NCI-H146 (cell line): ENCODE results near the gene NANOS3.
A peak's percentile ranks its signal among the peaks of the same experiment; 100 is the strongest.

Source experiments
- DNase-seq: peaks from one replicate; lab custom pipeline; 2025; lab: John Stamatoyannopoulos, UW

NANOS3 gene

DNA sequence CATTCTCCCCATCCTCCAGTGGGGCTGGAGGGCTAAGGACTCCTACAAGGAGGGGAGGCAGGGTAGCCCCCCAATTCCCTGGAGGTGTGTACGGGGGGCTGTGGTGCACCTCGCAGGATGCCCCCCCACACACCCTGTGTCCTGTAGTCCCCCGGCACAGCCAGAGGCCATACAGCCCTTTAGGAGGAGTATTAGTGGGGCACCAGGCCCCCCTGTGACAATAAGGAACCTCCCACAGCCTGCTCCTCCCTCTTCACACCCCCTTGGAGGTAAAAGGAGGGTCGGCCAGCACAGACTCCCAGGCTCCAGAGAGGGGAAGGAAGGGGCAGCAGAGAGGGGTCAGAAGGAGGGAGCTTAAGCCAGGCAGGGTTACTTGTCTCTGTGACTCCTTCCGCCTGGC, at the start of gene NANOS3:
Gene NANOS3 (plus strand): TSS at position 301 of the 400 bp plus-strand sequence. CDS start 115 bp downstream, outside the sequence.
- DNase-seq = no peak

DNA sequence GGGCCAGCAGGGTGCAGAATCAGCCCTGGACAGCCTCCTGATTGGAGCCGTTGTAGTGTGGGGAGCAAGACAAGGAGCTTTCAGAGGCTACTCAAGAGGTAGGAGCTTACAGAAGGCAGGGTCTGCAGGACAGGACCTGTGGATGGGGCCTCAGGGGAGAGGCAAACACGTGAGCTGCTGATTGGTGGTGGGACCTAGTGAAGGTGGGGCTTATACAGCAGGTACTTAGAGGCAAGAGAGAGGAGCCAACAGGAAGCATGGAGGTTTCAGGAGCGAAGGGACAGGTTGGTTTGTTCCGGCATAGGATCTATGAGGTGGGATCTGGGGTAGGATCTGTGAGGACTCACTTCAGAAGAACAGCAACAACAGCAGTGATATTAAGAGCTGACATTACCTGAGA, 49.3 kb upstream of the NANOS3 start:
- no peak for DNase-seq

DNA sequence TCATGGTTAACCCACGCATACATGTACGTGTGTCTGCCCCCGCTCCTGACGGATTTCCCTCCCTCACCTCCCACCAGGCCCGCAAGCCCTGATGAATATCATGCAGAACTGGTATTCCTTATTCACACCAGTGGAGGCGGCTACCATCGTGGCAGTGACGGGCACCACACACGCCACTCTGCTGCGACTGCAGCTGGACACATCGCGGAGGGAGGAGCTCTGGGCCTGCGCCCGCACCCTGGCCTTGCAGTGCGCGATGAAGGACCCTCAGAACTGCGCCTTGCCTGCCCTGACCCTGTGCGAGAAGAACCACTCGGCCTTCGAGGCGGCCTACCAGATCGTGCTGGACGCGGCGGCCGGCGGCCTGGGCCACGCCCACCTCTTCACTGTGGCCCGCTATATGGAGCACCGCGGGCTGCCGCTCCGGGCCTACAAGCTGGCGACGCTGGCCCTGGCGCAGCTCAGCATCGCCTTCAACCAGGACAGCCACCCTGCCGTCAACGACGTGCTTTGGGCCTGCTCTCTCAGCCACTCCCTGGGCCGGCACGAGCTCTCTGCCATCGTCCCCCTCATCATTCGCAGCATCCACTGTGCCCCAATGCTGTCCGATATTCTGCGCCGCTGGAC, 46.7 kb upstream of the NANOS3 start:
- DNase-seq = no peak

DNA sequence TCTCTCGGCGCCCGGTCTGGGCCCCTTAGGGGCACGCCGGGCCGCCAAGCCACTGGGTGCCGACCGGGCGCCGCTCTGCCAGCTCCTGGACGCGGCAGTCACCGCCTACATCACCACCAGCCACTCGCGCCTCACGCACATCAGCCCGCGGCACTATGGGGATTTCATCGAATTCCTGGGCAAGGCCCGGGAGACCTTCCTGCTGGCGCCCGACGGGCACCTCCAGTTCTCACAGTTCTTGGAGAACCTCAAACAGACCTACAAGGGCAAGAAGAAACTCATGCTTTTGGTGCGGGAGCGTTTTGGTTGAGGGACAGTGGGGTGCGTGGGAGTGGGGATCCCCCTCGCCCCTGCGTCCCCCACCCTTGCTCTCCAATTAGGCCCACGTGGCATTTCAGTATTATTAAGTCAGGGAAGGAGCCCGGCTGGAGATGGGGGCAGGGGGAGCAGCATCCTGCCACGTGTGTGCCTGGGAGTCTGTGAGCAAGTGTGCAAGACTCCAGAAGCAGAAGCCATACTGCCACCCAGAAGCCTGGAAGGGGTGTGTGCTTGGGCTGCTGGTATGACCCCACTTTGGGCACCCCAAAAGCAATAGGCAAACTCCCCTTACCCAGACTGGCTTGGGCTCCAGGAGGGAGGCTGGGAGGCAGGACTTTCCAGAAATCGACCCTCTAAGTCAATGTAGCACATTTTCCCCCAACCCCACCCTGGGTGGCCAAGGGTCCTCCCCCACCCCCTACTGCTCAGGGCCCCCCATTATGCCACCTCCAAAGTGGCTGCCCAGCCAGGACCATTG, 46.0 kb upstream of the NANOS3 start:
- no peak for DNase-seq

DNA sequence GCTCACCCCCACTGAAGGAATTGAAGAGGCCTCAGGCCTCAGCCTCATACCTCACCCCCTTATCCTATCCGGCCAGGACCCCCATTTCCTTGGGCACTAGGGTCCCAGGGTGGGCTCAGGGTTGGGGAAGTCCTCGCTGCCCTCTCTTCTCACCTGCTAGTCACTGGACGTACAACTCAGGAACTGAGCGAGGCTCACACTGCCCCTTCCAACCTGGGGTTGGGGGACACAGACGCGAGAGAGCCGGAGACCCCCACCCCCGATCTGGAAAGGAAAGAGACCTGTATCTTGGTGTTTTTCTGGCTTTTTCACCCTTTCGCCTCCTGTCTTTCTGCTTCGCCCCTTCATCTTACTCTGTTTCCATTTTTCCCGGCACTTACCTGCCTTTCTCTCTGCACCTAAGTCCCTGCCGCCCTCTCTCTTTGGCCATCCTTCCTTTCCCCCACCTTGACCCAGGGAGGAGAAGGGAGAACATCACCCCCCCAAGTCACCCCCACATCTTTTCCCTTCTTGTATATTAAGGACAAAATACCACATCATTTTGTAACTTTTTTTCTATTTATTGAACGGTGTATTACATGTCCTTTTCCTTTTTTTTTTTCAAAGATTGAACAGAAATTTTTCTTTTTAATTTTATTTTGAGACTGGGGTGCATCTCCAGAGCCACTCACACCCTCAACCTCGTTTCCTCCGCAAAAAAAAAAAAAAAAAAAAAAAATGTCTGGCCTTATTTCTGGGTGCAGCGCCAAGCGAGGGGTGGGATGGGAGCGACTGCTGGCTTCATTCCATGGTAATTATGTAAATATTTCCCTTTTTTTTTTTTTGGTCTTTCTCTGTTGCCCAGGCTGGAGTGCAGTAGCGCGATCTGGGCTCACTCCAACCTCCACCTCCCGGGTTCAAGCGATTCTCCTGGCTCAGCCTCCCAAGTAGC, 45.1 kb upstream of the NANOS3 start:
- DNase-seq = no peak

DNA sequence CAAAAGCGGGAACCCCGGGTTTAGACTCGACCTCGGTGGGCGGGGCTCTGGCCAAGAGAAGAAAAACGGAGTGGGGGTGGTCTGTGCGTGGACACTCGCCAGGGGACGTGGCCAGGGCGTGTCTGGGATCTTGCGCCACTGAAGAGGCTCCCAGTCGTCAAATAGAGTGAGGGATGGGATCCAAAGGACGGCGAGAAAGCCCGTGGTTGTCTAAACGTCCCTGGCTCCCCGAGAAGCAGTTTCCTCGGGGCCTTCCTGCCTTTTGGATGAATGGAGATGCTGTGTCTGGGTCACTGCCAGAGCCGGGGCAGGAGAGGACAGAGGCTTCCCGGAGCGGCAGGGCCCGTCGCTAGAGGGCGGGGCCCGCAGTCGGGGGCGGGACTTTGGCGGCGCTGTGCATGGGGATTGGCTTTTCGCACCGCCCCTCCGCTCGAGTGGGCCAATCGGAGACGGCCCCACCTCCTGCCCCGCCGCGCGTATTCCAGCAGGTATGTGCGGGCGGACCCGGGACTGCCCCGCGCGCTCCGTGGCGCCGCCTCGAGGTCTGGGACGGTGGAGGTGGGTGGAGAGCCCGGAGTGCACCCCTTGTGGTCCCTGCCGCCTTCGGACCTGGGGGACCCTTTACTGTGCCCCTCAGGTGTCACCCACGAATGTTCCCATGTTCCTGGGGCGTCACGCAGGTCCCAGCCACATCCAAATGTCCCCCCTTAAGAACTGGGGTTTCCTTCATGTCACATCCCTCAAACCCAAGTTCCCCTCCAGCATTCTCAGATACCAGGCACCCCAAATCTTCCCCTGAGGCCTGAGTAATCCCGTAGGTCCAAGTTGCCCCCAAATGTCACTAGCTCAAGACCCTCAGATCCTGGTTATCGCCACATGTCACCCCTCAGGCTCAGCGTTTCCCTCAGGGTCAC, 43.3 kb upstream of the NANOS3 start:
- DNase-seq = peak; percentile 92

DNA sequence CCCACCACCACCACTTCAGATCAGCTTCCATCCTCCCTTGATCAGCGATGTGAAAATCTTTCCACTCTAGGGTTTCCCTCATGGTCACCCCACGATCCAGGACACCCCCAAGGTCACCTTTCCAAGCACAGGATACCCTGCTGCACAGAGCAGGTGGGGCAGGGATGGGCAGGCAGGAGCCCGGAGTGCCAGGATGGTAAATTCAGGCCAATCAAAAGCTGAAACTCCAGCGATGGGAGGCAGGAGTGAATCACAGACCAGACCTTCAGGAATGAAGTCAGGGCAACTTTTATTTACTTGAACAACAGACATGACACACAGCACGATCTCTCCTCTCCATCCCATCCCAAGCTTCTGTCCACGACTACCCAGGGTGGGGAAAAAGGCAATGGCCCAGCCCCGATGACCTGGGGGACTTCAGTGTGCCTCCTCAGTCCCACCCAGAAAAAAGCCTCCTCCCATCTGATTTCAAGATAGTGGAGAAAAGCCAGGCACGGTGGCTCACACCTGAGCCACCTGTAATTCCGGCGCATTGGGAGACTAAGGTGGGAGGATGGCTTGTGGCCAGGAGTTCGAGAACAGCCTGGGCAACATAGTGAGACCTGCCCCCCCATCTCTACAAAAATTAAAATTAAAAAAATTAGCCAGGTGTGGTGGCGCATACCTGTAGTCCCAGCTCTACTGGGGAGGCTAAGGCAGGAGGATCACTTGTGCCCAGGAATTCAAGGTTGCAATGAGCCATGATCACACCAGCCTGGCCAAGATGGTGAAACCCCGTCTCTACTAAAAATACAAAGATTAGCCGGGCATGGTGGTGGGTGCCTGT, 42.5 kb upstream of the NANOS3 start:
- DNase-seq = no peak

DNA sequence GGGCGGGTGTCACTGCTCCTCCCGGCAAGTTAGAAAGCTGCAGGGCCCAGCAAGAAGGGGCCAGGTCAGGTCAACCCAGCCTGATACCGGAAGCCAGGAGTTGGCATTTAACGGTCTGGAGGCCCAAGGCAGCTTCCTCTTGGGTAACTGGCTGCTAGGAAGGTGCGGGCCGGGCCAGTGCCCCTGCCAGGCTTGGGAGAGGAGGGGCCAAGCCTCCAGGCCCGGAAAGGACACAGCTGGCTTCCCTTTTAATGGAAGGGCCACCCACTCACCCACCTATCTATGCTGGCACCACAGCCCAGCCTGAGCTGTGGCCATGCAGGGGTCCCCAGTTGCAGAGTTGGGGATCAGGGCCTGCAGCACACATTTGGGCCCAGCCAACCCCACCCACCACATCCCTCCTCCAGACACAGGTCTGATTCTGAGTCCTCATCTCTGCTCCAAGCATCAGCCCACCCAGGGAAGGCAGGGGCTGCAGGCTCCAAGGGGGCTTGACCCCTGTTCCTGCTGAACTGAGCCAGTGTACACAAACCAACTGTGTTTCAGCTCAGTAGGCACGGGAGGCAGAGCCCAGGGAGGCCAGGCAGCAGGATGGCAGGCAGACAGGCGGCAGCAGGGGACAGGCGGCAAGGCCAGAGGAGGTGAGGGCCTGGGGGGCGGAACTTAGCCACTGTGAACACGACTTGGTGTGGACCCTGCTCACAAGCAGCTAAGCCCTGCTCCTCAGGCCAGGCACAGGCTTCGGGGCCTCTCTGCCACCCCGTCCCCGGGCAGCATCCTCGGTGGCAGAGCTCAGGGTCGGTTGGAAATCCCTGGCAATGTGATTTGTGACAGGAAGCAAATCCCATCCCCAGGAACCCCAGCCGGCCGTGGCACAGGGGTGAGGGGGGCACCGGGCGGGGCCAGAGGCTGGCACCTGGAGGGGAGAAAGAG, 40.9 kb upstream of the NANOS3 start:
- no peak for DNase-seq

DNA sequence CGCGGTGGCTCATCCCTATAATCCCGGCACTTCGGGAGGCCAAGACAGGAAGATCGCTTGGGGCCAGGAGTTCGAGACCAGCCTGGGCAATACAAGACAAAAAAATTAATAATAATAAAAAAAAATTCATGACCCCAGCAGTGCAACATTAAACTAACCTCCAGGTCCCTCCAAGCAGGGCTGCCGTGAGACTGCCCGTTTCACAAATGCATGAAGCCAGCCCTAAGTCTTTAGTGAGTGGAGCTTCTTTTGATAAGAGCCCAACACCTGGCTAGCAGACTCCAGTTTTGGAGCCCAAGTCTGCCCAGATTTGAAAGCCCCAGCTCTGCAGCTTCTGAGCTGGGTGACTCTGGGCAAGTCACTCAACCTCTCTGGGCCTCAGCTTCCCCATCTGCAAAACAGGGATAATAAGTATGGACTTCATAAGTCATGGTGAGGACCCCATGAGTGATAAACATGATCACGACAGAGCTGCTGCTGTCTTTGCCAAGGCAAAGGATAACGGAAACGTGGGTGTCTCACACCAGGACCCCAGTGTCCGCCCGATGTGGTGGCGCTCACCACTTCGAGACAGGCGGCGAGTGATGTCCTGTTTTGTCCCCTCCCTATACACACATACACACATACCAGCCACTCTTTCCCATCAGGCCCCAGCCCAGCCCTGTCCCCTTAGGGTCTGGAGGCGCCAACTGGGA, 38.4 kb upstream of the NANOS3 start:
- no peak for DNase-seq

DNA sequence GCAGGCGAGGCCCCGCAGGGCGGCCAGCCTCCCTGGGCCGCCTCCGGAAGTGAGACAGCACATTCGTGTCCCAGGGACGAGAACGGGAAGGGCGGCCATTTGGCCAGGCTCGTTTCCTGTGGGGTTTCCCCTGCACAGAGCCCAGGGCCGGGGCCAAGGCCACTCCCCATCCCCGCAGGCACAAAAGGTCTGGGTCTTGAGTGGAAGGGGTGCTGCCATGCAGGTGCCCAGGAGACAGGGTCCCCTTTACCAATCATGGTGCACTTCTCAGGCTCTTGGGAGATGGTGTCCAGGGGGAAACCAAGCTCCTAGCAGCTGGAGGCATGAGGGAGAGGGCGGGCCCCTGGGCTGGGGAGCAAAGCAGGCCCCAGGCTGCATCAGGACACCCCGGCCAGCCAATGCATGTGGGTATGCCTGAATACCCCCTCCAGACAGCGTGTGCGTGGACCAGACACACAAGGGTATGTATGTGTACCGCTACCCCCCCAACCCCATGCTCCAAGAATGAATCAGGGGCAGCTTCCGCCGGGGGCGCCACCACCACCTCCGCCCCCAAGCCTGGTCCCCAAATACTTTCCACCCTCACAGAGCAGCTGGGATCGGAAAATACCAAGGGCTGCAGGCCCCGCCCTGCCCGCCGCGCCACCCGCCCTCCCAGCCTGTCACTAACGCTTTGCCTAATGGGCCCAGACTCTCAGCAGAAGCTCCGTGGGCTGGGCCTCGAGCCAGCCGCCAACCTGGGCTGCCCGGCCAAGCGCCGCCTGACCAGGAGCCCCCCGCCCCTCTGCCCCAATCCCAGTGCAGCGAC, 37.6 kb upstream of the NANOS3 start:
- DNase-seq = no peak

DNA sequence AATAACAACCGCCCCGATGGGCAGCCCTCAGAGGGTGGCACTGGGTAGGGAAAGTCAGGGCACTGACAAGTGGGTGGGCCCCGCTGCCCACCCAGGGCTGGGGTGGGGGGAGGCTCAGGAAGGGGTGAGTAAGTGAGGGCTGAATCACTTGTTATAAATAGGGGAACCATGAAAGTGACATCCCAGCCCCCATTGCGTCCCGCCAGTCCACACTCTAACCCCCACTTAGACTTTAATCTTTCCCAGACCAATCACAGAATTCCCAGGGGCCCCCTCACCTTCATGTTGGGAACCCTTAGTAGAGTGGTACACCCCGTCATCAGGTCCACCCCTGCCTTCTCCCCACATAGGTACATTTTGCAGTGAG, 37.0 kb upstream of the NANOS3 start:
- no peak for DNase-seq

DNA sequence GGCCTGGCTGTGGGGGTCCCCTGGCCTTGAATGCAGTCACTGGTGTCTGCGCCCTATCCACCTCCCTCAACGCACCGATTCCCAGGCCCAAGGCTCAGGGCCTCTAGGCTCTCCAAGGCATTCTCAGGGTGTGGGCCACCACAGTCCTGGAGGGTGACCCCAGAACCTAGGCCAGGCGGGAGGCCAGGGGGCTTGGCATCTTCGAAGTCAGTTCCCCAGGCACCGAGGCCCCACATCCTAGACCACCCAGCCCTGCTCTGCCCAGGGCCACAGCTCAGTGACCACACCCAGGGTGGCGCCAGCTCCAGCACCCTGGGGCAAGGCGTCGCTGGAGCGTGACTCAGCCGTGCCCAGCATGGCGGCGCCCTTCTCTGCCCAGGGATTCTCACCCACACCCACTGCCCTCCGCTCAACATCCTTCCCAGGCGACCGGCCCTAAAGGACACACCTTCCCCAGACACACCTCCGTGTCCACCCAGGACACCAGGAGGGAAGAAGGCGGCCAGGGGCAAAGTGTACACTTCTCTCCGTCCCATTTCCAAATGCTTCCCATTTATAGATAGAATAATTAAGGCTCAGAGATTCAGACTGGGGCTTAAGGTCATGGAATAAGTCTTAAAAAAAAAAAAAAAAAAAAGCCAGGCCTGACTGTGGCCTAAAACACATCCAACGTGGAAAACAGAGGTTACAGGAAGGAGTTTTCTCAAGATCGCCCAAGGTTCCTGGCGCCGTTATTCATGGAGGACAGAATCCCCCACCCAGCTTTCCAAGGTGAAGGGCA, 36.4 kb upstream of the NANOS3 start:
- no peak for DNase-seq

DNA sequence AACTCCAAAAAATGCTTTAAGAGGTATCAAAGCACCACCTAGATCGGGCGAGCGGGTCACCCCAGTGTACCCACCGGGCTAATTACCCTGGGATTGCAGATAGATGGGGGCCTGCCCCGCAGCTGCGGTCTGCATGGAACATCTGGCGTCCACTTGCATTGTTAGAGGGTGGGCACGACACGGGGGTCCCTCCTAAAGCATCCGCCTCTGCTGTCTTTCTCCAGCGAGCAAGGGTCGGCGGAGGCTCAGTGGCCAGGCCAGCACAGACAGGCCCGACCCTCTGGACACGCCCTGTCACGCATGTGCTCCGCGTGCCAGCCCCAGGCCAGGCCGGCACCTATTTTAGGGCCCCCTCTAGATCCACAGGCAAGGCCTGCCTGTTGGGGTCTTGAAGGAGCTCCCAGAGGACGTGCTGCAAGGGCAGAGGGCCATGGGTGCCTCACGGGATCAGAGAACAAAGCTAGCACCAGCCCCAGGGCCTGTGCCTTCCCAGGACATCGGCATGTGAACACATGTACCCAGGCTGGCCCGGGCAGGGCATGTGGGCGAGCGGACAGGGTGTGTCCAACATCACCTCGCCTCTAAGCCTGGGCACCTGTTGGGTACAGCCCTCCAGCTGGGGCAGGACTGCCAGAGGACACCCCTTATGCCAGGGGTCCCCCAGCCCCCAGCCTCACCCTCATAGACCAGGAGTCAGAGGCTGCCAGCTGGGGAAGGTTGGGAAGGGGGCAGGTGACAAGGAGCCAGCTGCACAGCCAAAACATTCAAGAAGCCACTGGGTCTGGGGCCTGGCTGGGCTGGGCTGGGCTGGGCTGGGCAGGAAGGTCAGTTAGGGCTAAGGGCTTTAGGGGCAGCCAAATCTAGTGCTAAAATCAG, 35.6 kb upstream of the NANOS3 start:
- DNase-seq = no peak

DNA sequence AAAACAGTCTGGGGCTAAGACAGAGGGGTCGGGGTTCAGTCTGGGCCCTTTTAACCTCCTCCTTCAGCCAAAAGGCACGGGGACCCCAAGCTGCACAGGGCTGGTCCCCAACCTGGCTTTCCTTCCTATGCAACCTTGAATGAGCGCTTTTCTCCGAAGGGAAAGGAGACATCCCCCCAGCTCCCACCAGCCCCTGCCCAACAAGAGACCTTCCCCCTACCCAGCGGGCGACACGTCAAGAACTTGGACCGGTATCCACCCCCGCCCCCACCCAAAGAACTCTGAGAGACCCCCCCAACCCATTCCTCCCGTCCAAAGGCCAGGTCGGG, 35.0 kb upstream of the NANOS3 start:
- DNase-seq = no peak

DNA sequence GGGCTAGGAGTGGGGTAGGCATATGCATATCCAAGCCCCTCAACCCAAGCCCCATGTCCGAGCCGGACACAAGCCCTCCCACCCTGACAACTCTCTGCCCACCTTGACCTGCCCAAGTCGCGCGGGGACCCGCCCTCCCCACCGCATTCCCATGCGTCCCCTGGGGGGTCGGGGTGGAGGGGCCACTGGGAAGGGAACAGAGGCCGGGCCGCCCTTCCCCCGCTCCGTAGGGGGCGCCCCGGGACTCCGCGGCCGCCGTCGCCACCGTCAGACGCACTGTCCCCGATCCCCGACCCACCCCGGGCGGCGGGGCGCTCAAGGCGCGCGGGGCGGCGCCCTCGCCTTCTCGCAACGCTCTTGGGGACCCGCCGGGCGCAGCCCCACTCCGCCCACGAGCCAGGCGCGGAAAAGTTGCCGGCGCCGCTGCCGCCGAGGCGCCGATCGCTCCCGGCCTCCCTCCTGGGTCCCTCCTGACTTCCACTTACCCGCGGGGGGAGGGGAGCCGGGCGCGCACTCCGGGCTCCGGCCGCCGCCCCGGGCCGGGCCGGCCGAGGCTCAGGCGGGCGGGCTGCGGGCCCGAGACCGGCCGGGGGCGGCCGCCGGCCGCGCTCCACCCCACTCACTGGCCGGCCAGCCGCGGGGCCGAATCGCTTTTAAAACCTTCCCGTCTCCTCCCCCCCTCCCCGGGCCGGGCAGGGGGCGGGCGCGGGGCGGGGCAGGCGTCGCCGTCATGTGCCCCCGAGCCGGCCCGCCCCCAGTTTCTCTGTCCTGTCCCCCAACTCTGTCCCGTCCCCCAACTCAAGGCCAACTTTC, 34.4 kb upstream of the NANOS3 start:
- peak; percentile 62 for DNase-seq
